HG02852 (cell line): ENCODE results near the gene IP6K3.

Experiments used
- ATAC-seq: cut with Tn5 transposase; IDR thresholded peaks from one replicate; pipeline ENCODE4 v1.9.1; 2021; ENCODE audit warnings: mild to moderate bottlenecking, moderate library complexity; ENCODE audit not compliant: unreplicated experiment

The IP6K3 gene

GRCh38 chr6:33692078-33692759 lies 54.5 kb downstream of the IP6K3 start:
- ATAC-seq: no peak

GRCh38 chr6:33691456-33692077 lies 55.1 kb downstream of the IP6K3 start:
- no peak for ATAC-seq

GRCh38 chr6:33690766-33691165 lies 55.9 kb downstream of the IP6K3 start:
- ATAC-seq: no peak

GRCh38 chr6:33689879-33690278 lies 56.8 kb downstream of the IP6K3 start:
- no peak for ATAC-seq

DNA sequence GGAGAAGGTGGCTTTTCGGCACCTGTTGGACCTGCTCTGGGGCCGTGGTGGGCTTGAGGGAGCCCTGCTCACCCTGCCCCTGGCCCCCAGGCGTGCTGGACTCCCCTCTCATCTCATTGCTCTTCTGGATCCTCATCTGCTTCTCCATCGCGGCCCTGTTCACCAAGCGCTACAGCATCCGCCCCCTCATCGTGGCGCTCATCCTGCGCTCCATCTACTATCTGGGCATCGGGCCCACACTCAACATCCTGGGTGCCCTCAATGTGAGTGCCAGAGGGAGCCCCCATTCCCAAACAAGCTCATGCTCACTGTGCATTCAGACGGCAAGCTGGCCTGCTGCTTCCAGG lies 57.6 kb downstream of the IP6K3 start:
- ATAC-seq: no peak

- no peak for ATAC-seq
Measured at GRCh38 chr6:33688451-33689147, 58.1 kb downstream of the IP6K3 start.

DNA sequence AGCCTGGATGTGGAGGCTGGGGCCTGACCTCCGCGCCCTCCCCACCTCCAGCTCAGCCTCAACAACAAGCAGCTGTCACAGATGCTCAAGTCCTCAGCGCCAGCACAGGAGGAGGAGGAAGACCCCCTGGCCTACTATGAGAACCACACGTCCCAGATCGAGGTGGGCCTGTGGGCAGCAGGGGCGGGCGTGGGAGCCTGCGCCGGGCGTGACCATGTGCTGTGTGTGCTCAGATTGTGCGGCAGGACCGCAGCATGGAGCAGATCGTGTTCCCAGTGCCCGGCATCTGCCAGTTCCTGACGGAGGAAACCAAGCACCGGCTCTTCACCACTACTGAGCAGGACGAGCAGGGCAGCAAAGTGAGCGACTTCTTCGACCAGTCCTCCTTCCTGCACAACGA lies 58.7 kb downstream of the IP6K3 start:
- no peak for ATAC-seq

DNA sequence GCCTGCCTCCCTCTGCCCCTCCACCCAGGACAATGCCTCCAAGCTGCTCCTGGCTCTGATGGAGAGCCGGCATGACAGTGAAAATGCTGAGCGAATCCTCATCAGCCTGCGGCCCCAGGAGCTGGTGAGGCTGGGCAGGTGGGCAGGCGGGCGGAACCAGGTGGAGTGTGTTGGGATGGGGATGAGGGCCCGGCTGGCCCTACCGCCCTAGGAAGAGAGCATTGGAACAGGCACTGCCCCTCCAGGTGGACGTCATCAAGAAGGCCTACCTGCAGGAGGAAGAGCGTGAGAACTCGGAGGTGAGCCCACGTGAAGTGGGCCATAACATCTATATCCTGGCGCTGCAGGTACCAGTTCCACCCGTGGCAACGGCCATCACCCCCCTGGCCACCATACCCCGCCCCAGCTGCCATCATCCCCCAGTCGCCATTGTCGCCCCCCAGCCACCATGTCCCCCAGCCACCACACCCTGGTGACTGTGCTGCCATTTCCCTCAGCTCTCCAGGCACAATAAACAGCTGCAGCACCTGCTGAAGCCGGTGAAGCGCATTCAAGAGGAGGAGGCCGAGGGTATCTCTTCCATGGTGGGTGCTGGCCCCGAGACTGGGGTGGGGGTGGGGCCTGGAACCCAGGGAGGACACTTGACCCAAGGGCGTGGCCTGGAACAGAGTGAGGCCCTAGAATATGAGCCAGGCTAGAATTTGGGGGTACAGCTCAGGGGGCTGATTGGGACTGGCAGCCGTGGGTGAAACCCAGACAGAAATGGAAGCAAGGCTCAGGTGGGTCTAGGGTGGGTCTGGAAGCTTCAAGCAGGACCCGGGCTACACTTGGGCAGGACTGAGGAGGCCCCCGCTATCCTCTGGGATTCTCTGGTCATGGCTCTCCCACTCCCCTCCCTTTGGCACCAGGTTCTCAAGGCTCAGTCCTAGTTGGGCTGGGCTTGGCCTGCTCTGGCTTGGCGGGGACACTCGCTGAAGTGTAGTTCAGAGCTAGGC lies 59.4 kb downstream of the IP6K3 start:
- ATAC-seq: no peak

- no peak for ATAC-seq
Measured at GRCh38 chr6:33686225-33686924, 60.3 kb downstream of the IP6K3 start.

DNA sequence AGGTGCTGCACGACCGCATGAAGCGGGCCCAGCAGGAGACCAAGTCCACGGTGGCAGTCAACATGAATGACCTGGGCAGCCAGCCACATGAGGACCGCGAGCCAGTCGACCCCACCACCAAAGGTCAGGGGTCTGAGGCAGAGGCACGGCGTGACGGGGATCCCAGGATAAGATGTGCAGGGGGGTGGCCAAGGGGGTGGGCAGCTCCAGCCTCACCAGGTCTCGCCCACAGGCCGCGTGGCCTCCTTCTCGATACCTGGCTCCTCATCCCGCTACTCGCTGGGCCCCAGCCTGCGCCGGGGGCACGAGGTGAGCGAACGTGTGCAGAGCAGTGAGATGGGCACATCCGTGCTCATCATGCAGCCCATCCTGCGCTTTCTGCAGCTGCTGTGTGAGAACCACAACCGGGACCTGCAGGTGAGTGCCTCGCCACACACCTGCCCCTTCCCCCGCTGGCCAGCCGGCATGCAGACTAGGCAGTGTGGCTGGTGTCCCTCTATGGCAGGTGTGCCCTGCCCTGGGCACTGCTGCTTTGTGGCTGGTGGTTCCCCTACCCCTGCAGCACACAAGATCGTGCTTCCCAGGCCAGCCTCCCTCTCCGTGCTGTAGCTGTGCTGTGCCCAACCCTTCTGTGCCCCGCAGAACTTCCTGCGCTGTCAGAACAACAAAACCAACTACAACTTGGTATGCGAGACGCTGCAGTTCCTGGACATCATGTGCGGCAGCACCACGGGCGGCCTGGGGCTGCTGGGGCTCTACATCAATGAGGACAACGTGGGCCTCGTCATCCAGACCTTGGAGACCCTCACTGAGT lies 61.1 kb downstream of the IP6K3 start:
- ATAC-seq: no peak

DNA sequence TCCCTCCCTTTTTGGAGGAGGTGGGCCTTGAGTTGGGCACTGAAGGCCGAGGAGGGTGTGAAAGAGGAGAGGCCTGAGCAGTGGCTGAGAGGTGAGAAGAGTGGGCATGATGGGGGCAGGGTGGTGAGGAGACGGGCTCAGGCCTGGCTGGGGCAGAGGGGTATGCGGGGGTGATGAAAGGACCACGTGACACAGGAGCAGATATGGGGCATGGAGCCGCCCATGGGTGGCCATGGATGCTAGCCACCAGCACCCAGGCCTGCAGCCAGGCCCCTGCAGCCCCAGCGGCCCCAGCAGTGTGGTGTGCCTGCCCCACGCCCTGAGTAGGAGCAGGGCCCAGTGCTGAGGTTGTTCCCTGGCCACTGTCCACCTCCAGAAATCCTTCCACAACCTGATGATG lies 61.7 kb downstream of the IP6K3 start:
- ATAC-seq: no peak

GRCh38 chr6:33684428-33684896 lies 62.2 kb downstream of the IP6K3 start:
- no peak for ATAC-seq

DNA sequence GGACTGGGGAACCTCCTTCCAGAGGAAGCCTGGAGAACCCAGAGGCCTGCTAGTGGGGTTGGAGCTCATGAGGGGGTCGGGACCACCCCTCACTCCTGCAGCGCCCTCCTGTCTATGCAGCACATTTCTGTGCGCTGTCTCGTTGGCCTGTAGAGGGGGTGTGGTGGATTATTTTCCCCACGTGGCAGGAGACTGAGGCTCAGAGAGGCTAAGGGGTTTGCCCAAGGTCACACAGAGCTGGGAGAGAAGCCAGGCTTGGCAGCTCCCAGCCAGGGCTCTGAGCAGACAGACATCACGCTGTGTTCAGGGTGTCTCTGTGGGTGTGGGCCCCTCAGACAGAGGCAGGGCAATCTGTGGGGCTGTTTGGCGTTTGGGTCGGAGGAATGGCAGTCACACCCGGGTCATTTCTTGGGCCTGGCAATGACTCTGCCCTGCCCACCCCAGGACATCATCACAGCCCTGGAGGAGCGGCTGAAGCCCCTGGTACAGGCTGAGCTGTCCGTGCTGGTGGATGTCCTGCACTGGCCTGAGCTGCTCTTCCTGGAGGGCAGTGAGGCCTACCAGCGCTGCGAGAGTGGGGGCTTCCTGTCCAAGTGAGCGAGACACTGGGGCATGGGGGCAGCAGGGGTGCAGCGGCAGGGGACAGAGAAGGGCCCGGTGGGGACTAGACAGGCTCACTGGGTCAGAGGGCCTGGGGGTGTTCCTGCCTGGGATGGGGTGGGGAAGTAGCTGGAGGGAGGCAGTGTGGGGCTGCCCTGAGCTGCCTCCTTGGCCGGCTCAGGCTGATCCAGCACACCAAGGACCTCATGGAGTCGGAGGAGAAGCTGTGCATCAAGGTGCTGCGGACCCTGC lies 62.9 kb downstream of the IP6K3 start:
- no peak for ATAC-seq

DNA sequence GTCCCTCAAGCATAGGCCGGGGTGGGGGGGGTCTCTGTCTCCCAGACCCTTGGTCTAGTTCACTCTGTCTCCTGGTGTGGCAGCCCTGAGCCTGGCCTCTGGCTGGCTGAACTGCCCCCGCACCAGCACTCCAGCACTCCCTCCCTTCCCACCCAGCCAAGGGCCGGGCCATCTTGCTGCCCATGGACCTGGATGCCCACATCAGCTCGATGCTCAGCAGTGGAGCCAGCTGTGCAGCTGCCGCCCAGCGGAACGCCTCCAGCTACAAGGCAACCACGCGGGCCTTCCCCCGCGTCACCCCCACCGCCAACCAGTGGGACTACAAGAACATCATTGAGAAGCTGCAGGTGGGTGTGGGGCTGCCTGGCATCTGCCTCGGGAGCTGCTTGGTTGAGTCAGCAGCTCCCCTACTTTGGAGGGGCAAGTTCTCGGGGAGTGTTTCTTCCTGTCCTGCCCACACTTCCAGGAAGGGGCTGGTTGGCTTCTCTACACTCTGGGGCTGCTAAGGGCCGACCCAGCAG lies 63.6 kb downstream of the IP6K3 start:
- ATAC-seq: no peak

- ATAC-seq: no peak
Measured at GRCh38 chr6:33682341-33682740, 64.4 kb downstream of the IP6K3 start.

DNA sequence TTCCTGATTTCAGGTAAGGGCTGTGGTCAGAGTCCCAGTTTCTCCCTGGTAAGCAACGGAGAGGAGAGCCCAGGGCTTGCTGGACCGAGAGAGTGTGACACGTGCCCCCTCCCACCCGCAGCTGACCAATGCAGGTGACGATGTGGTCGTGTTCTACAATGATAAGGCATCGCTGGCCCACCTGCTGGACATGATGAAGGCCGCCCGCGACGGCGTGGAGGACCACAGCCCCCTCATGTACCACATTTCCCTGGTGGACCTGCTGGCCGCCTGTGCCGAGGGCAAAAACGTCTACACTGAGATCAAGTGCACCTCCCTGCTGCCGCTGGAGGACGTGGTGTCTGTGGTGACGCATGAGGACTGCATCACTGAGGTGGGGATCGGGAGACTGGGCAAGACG lies 66.9 kb downstream of the IP6K3 start:
- no peak for ATAC-seq

DNA sequence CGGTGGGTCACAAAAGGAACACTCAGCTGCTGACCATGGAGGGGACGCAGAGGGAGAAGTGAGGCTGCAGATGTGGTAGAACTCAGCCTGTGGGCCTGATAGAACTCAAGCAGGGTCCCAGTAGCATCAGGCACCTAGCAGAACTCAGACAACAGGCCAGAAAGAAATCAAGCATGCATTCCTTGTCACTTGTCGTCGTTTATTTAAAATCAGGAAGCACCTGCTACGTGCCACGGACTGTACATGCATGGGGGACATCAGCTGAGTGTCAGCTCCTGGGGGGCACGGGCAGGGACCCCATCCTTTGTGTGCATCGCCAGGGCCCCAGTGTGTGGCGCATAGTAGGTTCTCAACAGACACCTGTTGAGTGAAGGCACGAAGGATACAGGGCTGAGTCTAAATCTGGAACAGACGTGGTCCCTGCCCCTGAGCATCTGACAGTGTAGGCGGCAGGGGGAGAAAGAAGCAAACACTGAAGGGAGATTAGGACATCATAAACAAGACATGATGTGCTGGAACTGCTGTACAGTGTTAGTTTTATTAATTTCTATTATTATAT lies 67.7 kb downstream of the IP6K3 start:
- ATAC-seq: no peak
